Osteoblast (primary cell): ENCODE measurements around the gene BDKRB1. TPM values are rescaled to one million over a fixed set of nuclear protein-coding genes. Genes with fewer than 3 reads are reported as not detected.

Source experiments
- DNase-seq: peaks from one replicate; pipeline ENCODE4 v3.0.0; 2011; ENCODE audit warnings: low spot score, mixed read lengths; ENCODE audit not compliant: insufficient read length; ENCODE audit errors: missing footprints
- H2AFZ ChIP-seq: 2 replicates; pipeline ENCODE4 v1.6.0; 2011; ENCODE audit warnings: mild to moderate bottlenecking, low read length
- H3K27ac ChIP-seq: 2 replicates; pipeline ENCODE4 v1.5.1; 2011; ENCODE audit warnings: mild to moderate bottlenecking, low read depth, low read length, moderate library complexity
- H3K27me3 ChIP-seq: 2 replicates; pipeline ENCODE4 v1.6.0; 2012; ENCODE audit warnings: mild to moderate bottlenecking, control low read depth, inconsistent platforms, low read length, moderate library complexity; ENCODE audit not compliant: insufficient read depth
- H3K36me3 ChIP-seq: 2 replicates; pipeline ENCODE4 v1.5.1; 2011; ENCODE audit warnings: mild to moderate bottlenecking, low read length, control low read depth, moderate library complexity; ENCODE audit not compliant: insufficient read depth
- H3K4me1 ChIP-seq: 2 replicates; pipeline ENCODE4 v1.5.1; 2011; ENCODE audit warnings: mild to moderate bottlenecking, low read length, control low read depth, moderate library complexity; ENCODE audit not compliant: insufficient read depth
- H3K4me2 ChIP-seq: 2 replicates; pipeline ENCODE4 v1.6.0; 2011; ENCODE audit warnings: mild to moderate bottlenecking, low read length; ENCODE audit not compliant: insufficient read depth
- H3K4me3 ChIP-seq: fragments of 200-600 bp; sonication (generic); 3 replicates; pipeline ENCODE4 v1.5.1; 2012; ENCODE audit warnings: mild to moderate bottlenecking, low read length, inconsistent platforms; ENCODE audit not compliant: insufficient read depth
- H3K79me2 ChIP-seq: 2 replicates; pipeline ENCODE4 v1.6.0; 2012; ENCODE audit warnings: mild to moderate bottlenecking, low read length, control low read depth, inconsistent platforms; ENCODE audit not compliant: insufficient read depth
- H3K9me3 ChIP-seq: 2 replicates; pipeline ENCODE4 v1.5.1; 2011; ENCODE audit warnings: low read depth, low read length, control low read depth
- H4K20me1 ChIP-seq: 2 replicates; pipeline ENCODE4 v1.6.0; 2012; ENCODE audit warnings: mild to moderate bottlenecking, low read length, control low read depth; ENCODE audit not compliant: insufficient read depth
- total RNA-seq: library from RNA; depleted of rRNA; stranded (reverse); fragments of >200 nt; gene quantifications from 2 replicates; pipeline ENCODE4 v1.2.3, GENCODE V29; 2012
- TF ChIP-seq, protein P1 (sequence below): IDR thresholded peaks from 2 replicates; pipeline ENCODE4 v1.5.1; 2011; ENCODE audit warnings: mild to moderate bottlenecking, low read depth, low read length, moderate library complexity; ENCODE audit errors: extremely low read depth

BDKRB1 gene
- total RNA-seq, 1 donor, result 0.72 TPM

- Histone ChIP-seq H3K79me2 (peaks cover 13% of the 10 kb centered on the region), H3K4me3 (no peak overlapping the region)
- no peak for DNase-seq
These were observed 43.9 kb upstream of the BDKRB1 start for GRCh38 chr14:96212140-96212539.

GRCh38 chr14:96212896-96213295, 43.1 kb upstream of the BDKRB1 start:
- TF ChIP-seq, protein P1, sequence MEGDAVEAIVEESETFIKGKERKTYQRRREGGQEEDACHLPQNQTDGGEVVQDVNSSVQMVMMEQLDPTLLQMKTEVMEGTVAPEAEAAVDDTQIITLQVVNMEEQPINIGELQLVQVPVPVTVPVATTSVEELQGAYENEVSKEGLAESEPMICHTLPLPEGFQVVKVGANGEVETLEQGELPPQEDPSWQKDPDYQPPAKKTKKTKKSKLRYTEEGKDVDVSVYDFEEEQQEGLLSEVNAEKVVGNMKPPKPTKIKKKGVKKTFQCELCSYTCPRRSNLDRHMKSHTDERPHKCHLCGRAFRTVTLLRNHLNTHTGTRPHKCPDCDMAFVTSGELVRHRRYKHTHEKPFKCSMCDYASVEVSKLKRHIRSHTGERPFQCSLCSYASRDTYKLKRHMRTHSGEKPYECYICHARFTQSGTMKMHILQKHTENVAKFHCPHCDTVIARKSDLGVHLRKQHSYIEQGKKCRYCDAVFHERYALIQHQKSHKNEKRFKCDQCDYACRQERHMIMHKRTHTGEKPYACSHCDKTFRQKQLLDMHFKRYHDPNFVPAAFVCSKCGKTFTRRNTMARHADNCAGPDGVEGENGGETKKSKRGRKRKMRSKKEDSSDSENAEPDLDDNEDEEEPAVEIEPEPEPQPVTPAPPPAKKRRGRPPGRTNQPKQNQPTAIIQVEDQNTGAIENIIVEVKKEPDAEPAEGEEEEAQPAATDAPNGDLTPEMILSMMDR, result no peak
- H3K36me3 ChIP-seq, result peaks cover 12% of the 10 kb centered on the region
- H3K4me2 ChIP-seq, result no peak overlapping the region
- no peak overlapping the region for H3K4me3 ChIP-seq
- H3K79me2 ChIP-seq, result peaks cover 10% of the 10 kb centered on the region
- H3K4me1 ChIP-seq, result peaks cover 3% of the 10 kb centered on the region
- no peak overlapping the region for H3K27ac ChIP-seq
- H4K20me1 ChIP-seq, result peaks cover 6% of the 10 kb centered on the region
- no peak for DNase-seq
- H2AFZ ChIP-seq, result no peak overlapping the region
- H3K27me3 ChIP-seq, result no peaks in the 10 kb centered on the region
- peaks cover 7% of the 10 kb centered on the region for H3K9me3 ChIP-seq

More at GRCh38 chr14:96212140-96212539, 43.9 kb upstream of the BDKRB1 start:
- no peak overlapping the region for H2AFZ ChIP-seq
- peaks cover 4% of the 10 kb centered on the region for H4K20me1 ChIP-seq
- peaks cover 7% of the 10 kb centered on the region for H3K9me3 ChIP-seq
- no peaks in the 10 kb centered on the region for H3K27me3 ChIP-seq
- peaks cover 11% of the 10 kb centered on the region for H3K36me3 ChIP-seq
- H3K4me2 ChIP-seq, result no peak overlapping the region
- H3K4me1 ChIP-seq, result peaks cover 3% of the 10 kb centered on the region
- no peak overlapping the region for H3K27ac ChIP-seq
- TF ChIP-seq, protein P1, result no peak

DNA sequence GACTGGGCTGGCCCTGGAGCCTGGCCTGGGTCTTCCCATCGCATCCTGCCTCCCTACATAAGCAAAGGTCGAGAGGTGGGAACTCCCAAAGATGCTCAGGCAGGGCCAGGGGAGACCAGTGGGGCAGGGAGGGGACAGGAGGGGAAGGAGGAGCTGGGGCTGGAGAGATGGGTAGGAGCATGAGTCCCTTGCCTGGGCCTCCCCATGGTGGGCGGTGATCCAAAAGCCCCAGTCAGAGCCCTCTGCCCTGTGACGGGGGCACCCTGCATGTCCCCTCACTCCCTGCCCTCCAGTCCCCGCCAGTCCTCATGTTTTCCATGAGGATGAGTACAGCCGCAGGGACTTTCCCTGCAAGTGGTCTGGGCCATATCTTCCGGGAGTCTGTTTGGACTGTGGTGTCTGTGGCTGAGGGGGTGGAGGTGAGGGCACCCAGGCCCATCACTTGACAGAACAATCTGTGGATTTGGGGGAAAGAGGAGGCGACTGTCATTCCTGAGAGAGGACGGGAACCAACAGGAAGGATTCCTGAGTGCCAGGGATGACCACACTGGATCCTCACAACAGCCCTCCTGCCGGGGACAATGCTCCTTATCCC, 42.0 kb upstream of the BDKRB1 start:
- Histone ChIP-seq H3K4me1 (peaks cover 3% of the 10 kb centered on the region), H3K4me3 (no peak overlapping the region), H4K20me1 (peaks cover 6% of the 10 kb centered on the region), H3K27me3 (no peaks in the 10 kb centered on the region), H3K36me3 (peaks cover 13% of the 10 kb centered on the region), H2AFZ (no peak overlapping the region), H3K4me2 (no peak overlapping the region), H3K79me2 (peaks cover under 1% of the 10 kb centered on the region), H3K9me3 (peaks cover 7% of the 10 kb centered on the region), H3K27ac (no peak overlapping the region)
- no peak for DNase-seq
- TF ChIP-seq, protein P1, result no peak

DNA sequence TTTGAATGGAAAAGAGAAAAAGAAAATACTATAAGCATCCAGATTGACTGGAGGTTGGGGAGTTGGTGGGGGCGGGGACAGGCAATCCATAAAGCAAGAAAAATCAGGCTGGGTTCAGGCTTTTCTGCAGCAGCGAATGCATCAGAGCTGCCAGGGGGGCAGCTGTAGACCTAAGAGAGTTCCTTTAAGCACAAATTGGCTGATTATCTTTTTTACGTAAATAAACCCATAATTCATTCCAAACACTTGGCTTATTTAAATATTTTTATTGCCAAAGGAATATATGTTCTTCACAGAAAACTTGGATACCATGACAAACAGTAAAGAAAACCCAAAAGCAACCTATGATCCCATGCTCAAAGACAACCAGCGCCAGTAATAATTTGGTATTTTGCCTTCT, 41.2 kb upstream of the BDKRB1 start:
- H3K27me3 ChIP-seq, result no peaks in the 10 kb centered on the region
- H3K36me3 ChIP-seq, result peaks cover 13% of the 10 kb centered on the region
- no peak overlapping the region for H3K27ac ChIP-seq
- TF ChIP-seq, protein P1, result no peak
- H3K4me1 ChIP-seq, result peaks cover 3% of the 10 kb centered on the region
- DNase-seq, result no peak
- peaks cover 7% of the 10 kb centered on the region for H3K9me3 ChIP-seq
- no peaks in the 10 kb centered on the region for H3K79me2 ChIP-seq
- no peak overlapping the region for H3K4me2 ChIP-seq
- H3K4me3 ChIP-seq, result no peak overlapping the region
- H4K20me1 ChIP-seq, result peaks cover 6% of the 10 kb centered on the region
- no peak overlapping the region for H2AFZ ChIP-seq
